ENCODE data around the gene DDX5.
"Not testable (repeated sequence)": the region's sequence is repeated elsewhere in the genome, so short reads cannot be mapped to it uniquely, and the experiment has no call there.

The DDX5 gene

DNA sequence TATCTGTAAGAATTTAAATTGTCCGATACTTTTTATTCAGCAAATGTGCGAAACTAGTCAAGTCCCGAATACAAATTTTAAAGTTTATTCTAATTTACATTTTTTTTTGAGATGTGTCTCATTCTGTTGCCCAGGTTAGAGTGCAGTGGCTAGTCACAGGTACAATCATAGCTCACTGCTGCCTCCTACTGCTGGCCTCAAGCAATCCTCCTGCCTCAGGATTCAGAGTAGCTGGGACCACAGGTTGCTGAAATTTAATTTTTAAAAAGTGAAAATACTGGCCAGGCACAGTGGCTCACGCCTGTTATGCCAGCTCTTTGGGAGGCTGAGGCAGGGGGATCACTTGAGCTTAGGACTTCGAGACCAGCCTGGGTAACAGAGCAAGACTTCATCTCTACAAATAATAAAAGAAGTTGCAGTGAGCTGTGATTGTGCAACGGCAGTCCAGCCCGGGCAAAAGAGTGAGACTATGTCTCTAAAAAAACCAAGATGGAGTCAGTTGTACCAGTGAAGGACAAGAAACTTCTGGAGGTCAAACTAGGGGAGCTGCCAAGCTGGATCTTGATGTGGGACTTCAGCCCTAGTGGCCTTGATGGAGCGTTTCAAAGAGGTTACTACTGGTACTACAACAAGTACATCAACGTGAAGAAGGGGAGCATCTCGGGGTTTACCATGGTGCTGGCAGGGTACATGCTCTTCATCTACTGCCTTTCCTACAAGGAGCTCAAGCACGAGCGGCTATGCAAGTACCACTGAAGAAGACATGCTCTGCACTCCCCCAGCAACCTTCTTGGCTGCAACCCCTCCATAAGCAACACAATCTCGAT lies 14.8 kb downstream of the DDX5 start:
- no peak for DNase-seq

DNA sequence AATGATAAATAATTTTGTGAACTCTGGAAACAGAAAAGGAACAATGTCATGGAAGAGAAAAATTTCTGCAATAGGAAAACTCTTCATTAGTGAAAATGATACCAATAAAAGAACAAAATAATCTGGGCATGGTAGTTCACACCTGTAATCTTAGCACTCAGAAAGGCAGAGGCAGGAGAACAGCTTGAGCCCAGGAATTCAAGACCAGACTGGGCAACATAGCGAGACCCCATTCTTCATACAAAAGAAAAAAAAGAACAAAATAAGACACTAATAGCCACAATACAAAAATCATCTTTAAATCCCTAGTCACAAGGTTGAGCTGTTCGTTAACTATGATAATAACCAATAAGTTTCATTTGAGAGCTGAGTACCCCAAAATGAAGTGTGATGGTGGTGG lies 17.8 kb downstream of the DDX5 start:
- no peak for DNase-seq

DNA sequence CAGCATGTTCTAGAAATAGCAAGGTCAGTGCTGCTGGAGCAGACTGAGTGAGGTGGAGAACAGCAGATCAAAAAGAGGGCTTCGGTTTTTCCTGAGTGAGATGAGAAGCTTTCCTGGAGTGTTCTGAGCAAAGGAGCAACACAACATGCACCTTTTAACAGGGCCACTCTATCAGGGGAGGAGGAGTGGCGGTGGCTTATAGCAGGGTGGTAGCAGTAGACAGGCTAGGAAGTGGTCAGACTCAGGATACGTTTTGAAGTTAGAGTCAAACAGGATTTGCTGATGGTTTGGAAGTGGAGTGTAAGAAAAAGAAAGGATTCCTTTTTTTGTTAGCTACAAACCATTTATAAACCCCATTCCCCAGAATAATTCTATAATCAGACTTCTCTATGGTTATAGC lies 21.7 kb downstream of the DDX5 start:
- DNase-seq, result no peak

- DNase-seq, result no peak
Observed at GRCh38 chr17:64480951-64481350, 25.1 kb downstream of the DDX5 start.

GRCh38 chr17:64477849-64478248 lies 28.2 kb downstream of the DDX5 start:
- DNase-seq, result no peak

DNA sequence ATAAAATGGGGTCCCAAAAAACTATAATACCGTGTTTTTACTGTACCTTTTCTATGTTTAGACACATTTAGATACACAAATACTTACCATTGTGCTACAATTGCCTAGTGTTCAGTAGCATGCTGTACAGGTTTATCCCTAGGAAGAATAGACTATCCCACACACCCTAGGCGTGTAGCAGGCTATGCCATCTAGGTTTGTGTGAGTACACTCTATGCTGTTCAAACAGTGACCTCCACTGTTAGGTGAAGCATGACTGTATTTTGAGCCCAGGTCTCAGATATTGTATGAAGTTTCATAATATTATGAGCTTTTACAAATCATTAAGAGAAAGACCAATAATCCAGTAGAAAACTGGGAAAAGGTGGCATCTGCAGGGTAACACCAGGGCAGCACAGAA lies 33.5 kb downstream of the DDX5 start:
- no peak for DNase-seq

DNA sequence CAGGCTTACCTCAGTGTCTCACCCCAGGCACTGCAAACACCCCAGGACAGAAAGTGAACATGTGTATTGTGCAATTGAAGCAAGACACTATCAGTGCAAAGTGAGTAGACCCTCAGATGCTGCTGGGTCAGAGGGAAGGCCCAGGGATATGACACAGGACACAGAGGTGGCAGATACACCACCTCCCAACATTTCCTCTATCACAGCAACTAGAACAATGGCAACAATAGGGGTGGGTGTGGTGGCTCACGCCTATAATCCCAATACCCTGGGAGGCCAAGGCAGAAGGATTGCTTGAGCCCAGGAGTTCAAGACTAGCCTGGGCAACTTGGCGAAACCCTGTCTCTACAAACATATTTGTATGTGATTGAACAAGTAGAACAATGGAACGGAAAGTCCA lies 34.6 kb downstream of the DDX5 start:
- DNase-seq, result no peak

DNA sequence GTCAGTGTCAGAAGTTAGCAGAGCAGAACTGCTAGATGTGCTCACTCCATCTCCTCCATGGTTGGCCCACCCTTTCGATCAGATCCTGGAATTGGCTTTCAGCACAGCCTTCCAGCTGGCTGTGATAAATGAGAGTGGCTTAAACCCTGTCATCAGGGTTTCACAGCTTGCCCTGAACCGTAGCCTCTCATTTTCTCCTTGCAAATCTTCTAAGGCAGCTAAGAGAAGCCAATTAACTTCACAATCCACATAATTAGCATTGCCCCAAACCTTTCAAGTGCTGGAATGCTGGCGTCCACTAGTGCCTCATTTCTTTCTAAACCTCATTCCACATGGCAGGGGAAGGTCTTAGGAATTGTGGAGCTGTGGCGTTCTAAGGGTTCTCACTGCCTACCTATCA lies 35.5 kb downstream of the DDX5 start:
- no peak for DNase-seq

GRCh38 chr17:64466834-64467233 lies 39.3 kb downstream of the DDX5 start:
- not testable (repeated sequence) for DNase-seq

DNA sequence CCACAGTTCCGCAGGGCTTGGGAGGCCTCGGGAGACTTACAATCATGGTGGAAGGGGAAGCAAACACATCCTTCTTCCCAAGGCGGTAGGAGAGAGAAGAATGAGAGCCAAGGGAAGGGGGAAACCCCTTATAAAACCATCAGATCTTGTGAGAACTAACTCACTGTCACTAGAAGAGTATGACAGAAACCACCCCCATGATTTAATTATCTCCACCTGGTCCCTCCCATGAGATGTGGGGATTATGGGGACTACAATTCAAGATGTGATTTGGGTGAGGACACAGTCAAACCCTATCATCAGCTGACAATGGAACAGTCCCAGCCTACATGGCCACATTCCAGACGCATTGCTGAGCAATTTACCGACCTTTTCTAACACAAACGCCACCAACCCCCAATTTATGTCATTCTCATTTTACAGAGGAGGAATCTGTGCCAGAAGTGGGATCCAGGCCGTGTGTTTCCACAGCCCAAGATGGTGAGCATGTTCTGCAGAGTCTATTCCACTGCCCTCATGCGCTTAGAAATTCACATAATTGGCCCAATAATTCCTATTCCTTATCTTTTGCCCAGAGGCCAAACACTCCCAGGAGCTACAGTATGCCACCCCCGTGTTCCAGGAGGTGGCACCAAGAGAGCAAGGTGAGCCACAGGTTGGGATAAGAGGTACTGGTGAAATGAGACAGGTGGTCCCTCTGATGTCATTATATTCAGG lies 39.9 kb downstream of the DDX5 start:
- no peak for DNase-seq

DNA sequence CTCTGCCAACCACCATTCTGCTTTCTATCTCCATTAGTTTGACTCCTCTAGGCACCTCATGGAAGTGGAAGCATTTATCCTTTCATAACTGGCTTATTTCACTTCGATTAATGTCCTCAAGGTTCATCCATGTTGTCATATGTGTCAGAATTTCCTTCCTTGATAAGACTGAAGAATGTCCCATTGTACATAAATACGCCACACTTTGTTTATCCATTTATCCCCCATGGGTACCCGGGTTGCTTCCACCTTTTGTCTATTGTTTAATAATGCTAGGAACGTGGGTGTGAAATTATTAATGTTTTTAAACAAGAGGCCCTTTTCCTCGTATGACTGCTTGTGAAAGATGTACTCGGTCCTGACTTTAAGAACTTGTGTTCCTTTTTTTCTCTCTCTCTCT lies 44.3 kb downstream of the DDX5 start:
- no peak for DNase-seq

GRCh38 chr17:64460955-64461354 lies 45.1 kb downstream of the DDX5 start:
- no peak for DNase-seq

DNA sequence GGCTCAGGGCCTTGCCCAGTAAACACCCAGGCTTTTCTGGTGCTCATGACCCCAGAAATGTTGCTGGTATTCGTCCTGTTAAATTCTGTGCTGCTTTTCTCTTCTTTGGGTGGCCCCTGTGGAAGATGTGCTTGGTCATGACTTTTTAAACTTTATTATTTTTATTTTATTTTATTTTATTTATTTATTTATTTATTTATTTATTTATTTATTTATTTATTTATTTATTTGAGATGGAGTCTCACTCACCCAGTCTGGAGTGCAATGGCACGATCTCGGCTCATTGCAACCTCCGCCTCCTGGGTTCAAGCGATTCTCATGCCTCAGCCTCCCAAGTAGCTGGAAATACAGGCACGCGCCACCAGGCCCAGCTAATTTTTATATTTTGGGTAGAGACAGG lies 46.3 kb downstream of the DDX5 start:
- not testable (repeated sequence) for DNase-seq

- no peak for DNase-seq
Observed at GRCh38 chr17:64459284-64459747, 46.8 kb downstream of the DDX5 start.

- DNase-seq, result no peak
Observed at GRCh38 chr17:64458756-64459155, 47.3 kb downstream of the DDX5 start.

- no peak for DNase-seq
Observed at GRCh38 chr17:64457156-64457555, 48.9 kb downstream of the DDX5 start.

DNA sequence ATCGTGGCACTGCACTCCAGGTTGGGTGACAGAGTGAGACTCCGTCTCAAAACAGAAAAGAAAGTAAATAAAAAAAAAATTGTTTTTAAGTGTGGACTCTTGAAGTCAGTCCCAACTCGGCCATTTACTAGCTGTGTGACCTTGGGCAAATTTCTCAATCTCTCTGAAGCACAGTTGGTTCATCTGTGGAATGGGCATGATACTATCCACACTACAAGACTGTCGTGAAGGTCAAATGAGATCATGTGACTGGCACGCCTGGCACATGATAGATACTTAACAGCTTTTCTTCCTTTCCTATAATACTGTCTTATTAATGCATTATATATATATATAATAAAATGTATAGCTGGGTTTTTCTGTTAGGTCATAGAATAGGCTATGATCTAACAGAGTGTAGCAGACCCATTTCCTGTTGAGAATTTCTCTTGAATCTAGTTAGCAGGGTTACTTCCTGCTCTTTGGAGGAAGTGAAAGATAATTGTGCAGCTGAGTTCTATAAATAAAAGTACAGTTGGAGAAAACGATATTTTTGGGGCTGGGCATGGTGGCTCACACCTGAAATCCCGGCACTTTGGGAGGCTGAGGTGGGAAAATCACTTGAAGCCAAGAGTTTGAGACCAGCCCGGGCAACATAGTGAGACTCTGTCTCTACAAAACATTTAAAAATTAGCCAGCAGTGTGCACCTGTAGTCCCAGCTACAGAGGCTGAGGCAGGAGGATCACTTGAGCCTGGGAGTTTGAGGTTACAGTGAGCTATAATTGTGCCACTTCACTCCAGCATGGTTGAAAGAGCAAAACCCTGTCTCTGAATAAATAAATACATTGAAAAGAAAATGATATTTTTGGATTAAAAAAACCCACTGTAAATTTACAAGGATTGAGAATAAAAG lies 49.9 kb downstream of the DDX5 start:
- DNase-seq, result no peak

GRCh38 chr17:64449545-64449944 lies 56.5 kb downstream of the DDX5 start:
- no peak for DNase-seq

DNA sequence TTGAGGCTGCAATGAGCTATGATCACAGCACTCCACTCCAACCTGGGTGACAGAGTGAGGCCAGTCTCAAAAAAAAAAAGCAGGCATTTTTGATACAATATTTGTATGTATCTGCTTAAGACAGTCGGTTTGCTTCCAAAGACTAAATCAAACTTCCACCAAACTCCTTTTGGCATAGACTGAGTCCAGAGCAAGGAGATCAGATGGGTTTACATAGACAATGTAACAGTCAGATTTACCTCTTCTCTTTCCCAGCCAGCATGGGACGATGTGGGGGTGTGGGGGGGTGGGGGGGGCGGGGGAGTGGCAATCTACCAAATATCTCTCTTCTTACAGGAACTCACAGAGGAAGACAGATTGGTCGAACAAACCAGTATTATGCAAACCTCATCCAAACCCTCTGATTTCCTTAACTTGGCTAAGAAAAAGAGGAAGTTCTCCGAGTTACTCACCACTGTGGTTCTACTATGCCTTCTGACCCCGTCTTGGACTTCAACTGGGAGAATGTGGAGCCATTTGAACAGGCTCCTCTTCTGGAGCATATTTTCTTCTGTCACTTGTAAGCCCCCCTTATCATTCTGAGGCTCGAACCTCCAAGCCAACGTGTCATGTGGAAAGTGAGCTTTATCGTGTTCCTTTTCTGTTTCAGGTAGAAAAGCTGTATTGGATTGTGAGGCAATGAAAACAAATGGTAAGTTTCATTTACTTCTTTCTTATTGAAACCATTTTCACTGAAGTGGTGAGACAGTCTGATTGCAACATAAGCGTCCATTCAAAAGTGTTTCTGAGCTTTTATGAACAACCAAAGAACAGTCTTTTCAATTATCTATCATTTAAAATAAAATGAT lies 57.2 kb downstream of the DDX5 start, which contains the start of gene MILR1:
Gene MILR1, plus strand, starts transcription at position 451 of the 848 bp plus-strand sequence. Its CDS starts 54 bp downstream, at position 505.
- DNase-seq, result no peak
